Fibroblast of the conjunctiva (primary cell): ENCODE data around the gene FAF2.
"Not testable (repeated sequence)": the region's sequence is repeated elsewhere in the genome, so short reads cannot be mapped to it uniquely, and the experiment has no call there.

ENCODE experiments used
- DNase-seq: peaks from one replicate; pipeline ENCODE4 v3.0.0-alpha.2; 2010; ENCODE audit warnings: low read depth

FAF2 gene

GRCh38 chr5:176416965-176417364, 31.2 kb upstream of the FAF2 start:
- no peak for DNase-seq

- DNase-seq, result no peak
These were observed 29.9 kb upstream of the FAF2 start for GRCh38 chr5:176418251-176418650.

- DNase-seq, result no peak
These were observed 28.1 kb upstream of the FAF2 start for GRCh38 chr5:176420086-176420485.

- no peak for DNase-seq
These were observed 27.1 kb upstream of the FAF2 start for GRCh38 chr5:176420972-176421544.

- DNase-seq, result no peak
These were observed 24.0 kb upstream of the FAF2 start for GRCh38 chr5:176424181-176424580.

- no peak for DNase-seq
These were observed 23.0 kb upstream of the FAF2 start for GRCh38 chr5:176425138-176425537.

- DNase-seq, result no peak
These were observed 22.4 kb upstream of the FAF2 start for GRCh38 chr5:176425791-176426190.

GRCh38 chr5:176426876-176427275, 21.3 kb upstream of the FAF2 start:
- DNase-seq, result no peak

GRCh38 chr5:176427971-176428370, 20.2 kb upstream of the FAF2 start:
- no peak for DNase-seq

- no peak for DNase-seq
These were observed 18.2 kb upstream of the FAF2 start for GRCh38 chr5:176429972-176430371.

GRCh38 chr5:176432707-176433106, 15.5 kb upstream of the FAF2 start:
- DNase-seq, result no peak

- no peak for DNase-seq
These were observed 11.5 kb upstream of the FAF2 start for GRCh38 chr5:176436656-176437055.

- no peak for DNase-seq
These were observed 9.0 kb upstream of the FAF2 start for GRCh38 chr5:176438959-176439757.

- DNase-seq, result no peak
These were observed 7.1 kb upstream of the FAF2 start for GRCh38 chr5:176440927-176441706.

GRCh38 chr5:176441921-176442323, 6.3 kb upstream of the FAF2 start:
- no peak for DNase-seq

GRCh38 chr5:176442911-176443310, 5.3 kb upstream of the FAF2 start:
- not testable (repeated sequence) for DNase-seq

- no peak for DNase-seq
These were observed 3.4 kb upstream of the FAF2 start for GRCh38 chr5:176444742-176445141.

- DNase-seq, result no peak
These were observed 2.0 kb upstream of the FAF2 start for GRCh38 chr5:176446028-176446665.

GRCh38 chr5:176446884-176447590, 1.1 kb upstream of the FAF2 start:
- no peak for DNase-seq

- DNase-seq, result no peak
These were observed 601 bp upstream of the FAF2 start for GRCh38 chr5:176447591-176447977.

GRCh38 chr5:176450077-176450476, 1.9 kb downstream of the FAF2 start:
- DNase-seq, result no peak
